OCI-M1 (cell line): Measurements from ENCODE around the gene ACOX2.

Experiments used
- DNase-seq: peaks from one replicate; lab custom pipeline; 2025; lab: John Stamatoyannopoulos, UW

ACOX2 gene

DNA sequence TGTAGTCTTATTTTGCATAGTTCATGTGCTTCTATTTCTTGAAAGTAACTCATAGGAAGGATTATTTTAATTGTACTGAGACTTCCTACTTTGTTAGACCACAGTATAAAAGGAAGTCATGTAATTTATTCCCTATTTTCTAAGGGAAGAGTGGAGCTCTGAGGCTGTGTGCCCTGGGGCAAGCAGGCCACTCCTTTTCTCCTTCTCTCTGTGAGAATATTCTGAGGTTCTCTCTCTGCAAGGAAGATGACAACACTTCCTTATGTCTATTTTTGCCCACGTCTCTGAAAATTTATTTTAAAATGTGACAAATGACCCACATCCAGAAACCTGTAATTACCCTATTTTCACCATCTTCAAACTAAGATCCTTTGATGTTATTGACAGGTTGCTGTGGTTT is 34.1 kb downstream of the ACOX2 start:
- DNase-seq, result no peak

DNA sequence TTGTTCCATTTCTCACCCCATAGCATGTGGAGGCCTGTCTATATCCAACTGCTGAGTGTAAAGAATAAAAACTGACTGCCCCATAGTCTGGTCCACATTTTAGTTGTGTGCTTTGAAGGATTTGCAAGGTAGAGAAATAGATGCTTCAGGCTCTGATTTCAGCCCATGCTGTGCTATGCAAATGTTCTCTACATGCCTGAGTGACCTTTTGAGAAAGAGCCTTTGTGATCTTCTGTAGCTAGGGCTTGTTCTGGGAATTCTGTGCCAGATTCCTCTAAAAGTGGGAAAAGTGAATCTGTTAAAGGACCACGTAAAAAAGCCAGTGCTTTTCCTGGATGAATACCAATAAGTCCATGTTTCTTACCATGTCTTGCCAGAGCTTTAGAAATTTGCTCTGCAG is 39.9 kb downstream of the ACOX2 start:
- no peak for DNase-seq

DNA sequence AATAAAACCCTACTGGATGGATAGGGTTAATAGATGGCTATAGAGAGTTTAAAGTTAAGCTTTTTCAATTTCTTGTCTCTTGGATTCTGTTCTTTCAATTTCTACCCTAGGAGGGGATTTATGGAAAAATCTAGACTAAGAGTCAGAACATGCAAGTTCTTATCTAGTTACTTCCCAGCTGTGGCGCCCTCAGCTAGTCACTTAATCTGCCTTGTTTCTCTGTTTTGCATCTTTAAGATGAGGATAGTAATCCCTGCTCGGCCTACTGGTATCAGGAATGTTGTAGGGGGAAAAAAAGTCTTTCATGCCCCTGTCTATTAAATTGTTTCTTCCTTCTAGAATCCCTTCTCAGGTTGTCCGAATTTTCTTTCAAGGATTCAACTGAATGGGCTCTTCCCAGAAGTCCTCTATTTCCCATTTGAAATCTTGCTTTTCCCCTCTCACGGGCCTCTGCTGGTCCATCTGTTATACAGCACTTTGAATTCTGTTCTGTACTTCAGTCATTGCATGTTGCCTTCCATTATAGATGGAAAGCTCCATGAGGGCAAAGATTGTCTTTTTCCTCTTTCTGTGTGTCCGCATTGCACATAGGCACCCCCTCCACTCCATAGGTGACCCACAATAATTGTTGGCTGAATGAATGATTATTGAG is 40.7 kb downstream of the ACOX2 start:
- no peak for DNase-seq

DNA sequence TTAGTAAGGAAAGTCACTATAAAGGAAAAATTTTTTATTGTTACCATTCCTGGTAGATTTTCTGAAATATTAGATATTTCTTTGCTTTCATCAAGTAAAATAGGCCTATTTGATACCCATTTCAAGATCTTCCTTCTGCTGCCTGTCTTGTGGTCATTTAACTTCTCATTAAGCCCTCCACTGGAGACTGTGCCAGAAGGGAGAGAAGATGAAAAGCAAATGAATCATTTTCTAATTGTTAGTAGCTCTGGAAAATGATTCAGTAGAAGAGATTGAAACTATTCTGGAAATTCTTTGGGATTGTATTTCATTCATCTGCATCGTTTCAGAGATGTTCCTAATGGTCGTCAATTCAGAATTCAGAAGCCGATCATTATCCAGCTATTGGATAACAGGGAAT is 41.9 kb downstream of the ACOX2 start:
- DNase-seq, result no peak

- DNase-seq, result no peak
Observed at GRCh38 chr3:58494107-58494506, 42.9 kb downstream of the ACOX2 start.

DNA sequence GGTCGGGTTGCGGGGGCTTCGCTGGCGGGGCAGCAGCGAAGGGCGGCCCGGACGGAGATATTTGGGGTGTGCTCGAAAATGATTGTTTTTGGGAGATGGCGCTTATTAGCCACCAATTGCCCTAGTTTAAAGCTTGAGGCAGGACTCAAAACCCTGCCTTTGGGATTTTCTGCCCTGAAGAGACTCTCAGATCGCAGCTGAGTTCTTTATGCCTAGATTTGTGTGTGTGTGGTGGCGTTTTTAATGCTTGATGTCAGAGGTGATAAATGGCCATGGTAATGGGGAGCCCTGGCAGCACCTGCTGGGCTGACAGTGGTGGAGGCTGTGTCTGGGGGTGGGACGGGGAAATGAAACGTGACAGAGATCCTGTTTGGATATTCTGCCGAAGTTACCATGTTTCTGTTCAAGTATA is 44.5 kb downstream of the ACOX2 start:
- DNase-seq, result peak; percentile 23

- peak; percentile 97 for DNase-seq
Observed at GRCh38 chr3:58491506-58492402, 45.2 kb downstream of the ACOX2 start, which contains the start of gene KCTD6. TSS of gene KCTD6 (plus strand) at chr3:58492096. CDS start at chr3:58498756, 6,660 bp downstream.

- no peak for DNase-seq
Observed at GRCh38 chr3:58490860-58491501, 46.0 kb downstream of the ACOX2 start.

GRCh38 chr3:58488967-58489366 is 48.0 kb downstream of the ACOX2 start:
- DNase-seq, result no peak

DNA sequence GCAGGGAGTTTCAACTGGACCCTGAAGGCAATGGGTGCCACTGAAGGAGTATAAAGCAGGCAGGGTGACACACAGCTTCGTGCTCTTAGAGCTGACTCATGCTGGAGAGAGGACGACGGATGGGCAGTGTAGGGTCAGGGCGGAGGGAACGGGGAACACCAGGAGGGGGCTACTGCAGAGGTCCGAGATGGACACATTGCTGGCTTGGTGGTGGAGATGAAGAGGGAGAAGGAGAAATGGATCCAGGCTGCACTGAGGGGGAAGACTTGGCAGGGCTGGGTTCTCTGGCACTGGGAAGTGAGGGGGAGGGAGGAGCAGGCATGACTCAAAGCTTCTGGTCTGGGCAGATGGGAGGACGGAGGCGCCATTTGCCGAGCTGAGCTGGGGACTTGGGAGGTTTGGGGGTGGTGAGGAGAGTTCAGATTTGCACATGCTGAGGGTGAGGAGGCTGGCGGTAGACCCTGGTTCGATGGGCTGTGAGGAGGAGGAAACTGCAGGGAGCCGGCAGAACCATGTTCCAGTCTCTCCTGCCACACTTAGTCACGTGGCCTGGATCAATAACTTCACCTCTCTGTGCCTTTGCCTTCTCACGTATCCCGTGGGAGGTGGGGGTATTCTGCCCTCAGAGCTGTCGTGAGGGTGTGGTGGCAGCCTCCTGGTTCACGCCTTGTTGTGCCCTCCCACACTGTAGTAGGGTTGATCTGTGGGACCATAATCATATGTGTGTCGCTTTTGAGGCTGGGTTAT is 49.7 kb downstream of the ACOX2 start:
- peak; percentile 18 for DNase-seq

DNA sequence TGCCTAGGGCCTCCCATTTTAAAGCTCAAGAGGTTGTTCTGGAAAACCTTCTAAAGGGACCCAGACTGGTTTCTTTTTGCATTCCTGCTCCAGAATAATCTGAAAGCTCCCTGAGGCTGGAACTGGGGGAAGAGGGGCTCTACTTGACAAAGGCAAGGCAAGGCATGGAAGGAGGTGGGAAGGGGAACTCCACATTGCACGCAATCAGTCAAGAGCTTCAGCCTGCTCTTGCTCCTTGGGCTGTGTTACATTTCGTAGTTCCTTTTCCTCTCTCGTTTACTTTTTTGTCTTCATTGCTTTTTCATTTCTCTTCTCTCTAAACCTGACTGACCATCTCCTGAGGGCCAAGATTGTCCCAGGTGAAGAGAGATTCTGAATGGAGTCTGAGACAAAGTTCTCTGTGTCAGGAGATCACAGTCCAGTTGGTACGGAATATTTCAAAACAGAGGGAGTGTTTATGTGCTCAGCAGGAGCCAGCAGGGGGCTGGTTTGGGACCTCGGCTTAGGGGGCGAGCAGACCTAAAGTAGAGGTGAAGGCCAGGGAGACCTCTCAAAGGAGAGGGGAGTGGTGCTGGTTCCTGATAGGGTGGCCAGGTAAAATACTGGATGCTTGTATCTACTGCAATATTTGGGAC is 51.1 kb downstream of the ACOX2 start:
- DNase-seq, result no peak

GRCh38 chr3:58484722-58485069 is 52.3 kb downstream of the ACOX2 start:
- no peak for DNase-seq

DNA sequence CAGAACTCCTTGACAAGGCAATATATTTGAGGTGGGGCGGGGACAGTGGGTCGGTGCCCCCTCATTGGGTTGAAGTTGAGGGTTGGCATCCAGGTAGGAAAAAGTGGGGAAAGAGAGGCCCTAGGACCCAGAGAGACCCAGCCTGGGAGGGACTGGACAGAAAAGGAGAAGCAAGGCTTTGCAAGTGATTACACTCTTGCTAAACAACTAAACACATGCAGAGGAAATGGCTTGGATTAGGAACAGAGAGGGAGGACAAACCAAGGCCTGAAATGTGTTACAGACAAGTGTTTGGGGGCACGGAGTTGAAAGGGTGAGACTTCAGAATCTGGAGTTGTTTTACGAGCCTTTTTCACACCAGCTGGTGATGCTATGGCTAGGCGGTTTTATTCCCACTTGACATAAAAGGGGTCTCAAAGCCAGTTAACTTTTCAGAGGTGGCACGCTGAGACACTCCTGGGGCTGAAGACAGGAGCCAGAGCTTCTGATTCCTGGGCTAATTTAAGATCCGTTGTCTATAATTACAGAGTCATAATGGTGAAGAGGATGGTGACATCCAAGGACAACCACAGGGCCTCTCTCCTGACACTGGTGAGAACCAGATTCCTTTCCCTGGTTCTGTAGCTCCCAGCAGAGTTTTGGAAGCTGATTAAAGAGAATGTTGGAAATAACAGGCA is 52.8 kb downstream of the ACOX2 start:
- DNase-seq, result peak; percentile 17

- no peak for DNase-seq
Observed at GRCh38 chr3:58482917-58483636, 53.9 kb downstream of the ACOX2 start.

DNA sequence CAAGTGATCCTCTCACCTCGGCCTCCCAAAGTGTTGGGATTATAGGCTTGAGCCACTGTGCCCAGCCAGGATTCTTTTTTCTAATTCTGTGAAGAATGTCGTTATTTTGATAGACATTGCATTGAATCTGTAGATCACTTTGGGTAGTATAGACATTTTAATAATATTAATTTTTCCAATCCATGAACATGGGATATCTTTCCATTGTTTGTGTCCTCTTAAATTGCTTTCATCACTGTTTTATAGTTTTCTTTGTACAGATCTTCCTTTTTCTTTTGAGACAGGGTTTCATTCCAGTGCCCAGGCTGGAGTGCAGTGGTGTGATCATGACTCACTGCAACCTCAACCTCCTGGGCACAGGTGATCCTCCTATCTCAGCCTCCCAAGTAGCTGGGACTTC is 56.7 kb downstream of the ACOX2 start:
- no peak for DNase-seq

GRCh38 chr3:58478781-58479180 is 58.2 kb downstream of the ACOX2 start:
- DNase-seq, result no peak

- DNase-seq, result no peak
Observed at GRCh38 chr3:58474967-58475578, 61.9 kb downstream of the ACOX2 start.

DNA sequence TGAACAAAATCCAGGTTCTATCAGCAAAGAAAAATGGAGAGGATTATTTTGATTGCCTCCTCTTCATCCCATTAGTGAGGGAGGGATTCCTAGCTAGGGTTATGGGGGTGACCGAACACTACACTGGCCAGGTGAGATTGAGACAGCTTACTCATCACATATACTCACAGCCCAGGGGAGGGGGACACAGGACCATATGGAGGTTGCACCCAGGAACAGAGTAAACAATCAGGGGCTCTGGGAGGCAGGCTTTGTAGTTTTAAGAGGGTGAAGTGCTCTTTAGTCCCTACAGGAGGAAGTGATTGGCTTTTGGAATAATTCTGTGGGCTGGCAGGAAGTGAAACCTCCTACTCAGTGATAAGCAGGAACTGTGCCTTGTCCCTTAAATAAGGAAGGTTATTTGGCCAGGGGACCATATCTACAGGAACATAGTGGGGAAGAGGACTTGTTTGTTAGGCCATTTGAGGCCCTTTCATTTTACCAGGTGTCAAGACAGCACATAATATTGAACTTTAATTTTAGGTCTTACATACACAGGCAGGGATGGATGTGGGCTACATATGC is 62.6 kb downstream of the ACOX2 start:
- DNase-seq, result peak; percentile 46

DNA sequence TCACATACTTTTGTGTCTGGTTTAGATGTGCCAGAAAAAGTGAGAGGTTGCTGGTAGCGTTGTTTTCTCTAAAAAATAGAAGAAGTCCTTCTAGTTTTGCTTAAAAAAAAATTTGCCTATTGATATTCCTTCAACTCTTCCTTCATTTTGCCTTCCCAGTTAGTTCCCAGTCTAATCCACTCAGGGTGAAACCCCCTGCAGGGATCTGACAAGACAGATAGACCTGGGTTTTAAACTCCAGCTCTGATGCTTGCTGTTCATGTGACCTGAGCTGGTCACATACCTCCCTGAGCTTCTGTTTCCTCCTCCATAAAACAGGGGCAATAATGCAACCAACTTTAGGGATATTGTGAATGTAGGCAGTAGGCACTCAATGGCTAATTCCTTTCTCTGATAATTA is 63.7 kb downstream of the ACOX2 start:
- DNase-seq, result no peak
